RPMI7951 (cell line): ENCODE measurements around the gene KTN1. TPM values are rescaled to one million over a fixed set of nuclear protein-coding genes. Genes with fewer than 3 reads are reported as not detected.
A peak's percentile ranks its signal among the peaks of the same experiment; 100 is the strongest.

Source experiments
- DNase-seq: peaks from one replicate; pipeline ENCODE4 v3.0.0-alpha.2; 2012; ENCODE audit warnings: low read depth
- total RNA-seq: library from RNA; depleted of rRNA; stranded (reverse); fragments of >200 nt; shearing (Covaris generic); gene quantifications from 2 replicates; pipeline ENCODE4 v1.2.3, GENCODE V29; 2014

The KTN1 gene
- total RNA-seq, 1 experiment from 2014 or later = 129 TPM

DNA sequence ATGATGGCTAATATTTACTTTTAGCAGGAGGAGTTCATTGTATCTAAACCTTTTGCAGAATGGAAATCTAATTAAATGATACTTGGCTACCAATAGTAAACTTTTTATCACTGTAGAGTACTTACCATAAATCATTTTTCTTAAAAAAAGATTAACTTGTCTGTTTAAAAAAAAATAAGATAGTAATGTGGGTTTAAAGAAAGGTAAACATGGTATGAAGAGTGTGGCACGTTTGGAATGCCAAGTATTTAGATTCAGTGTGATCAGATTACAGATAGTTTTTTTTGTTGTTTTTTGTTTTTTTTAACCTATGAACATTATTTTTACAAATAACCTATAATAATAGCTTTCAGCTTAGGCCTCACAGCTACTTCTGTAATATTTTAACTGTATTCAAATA is 25.8 kb downstream of the KTN1 start:
- peak; percentile 9 for DNase-seq

DNA sequence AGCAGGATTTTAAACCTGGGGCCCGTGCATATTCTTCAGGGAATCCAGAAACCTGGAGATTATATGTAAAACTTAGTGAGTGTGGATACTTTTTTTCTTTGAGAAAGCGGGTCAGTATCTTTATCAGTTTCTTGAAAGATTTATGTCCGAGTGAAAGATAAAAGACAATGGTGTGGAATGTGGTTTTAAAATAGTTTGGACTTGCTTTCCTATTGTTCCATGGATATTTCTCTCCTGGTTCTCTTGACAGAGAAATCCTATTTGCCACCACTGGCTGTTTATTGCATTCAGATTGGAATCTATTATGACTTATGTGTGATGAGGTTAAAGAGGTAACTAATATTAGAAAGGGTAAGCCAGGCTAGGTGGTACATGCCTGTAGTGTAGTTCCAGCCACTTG is 27.4 kb downstream of the KTN1 start:
- no peak for DNase-seq

DNA sequence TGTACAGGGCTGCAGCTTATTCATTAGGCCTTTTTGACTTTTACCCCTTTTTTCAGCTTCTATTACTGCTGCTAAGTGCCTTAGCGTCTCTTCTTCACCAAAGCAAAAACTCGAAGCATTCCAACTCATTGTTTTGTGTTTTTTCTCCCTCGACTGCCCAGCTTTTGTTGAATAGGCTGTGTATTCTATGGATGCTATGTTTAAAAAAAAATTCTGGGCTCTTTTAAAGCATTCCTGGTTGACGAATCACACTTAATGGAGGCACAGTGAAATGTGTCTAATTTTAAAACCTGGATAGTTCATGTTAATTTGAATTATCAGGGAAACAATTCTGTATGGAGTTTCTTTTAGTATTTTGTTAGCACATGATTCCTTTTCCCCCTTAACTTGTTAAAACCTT is 29.7 kb downstream of the KTN1 start:
- DNase-seq = peak; percentile 47

DNA sequence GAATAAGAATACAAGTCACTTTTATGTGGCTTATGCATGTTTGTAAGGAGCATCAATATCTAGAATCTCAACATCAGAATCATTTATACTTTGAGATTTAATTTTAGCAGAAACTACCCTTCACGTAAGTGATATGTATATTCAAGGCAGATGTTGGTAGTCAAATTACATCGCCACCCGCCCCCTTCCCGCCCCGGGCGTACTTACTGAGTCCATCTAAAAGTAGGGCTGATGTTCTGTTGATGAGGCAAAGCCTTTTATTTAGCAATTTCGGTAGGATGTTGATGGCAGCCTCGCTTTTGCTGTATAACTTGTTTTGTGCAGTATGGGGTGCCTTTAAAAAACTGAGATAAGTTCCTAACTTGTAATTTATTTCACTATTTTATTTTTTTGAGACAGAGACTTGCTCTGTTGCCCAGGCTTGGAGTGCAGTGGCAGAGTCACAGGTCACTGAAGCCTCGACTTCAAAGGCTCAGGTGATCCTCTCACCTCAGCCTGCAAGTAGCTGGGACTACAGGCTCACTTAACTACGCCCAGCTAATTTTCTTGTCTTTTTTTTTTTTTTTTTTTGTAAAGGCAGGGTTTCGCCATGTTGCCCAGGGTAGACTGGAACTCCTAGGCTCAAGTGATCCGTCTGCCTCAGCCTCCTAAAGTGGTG is 30.8 kb downstream of the KTN1 start:
- no peak for DNase-seq

DNA sequence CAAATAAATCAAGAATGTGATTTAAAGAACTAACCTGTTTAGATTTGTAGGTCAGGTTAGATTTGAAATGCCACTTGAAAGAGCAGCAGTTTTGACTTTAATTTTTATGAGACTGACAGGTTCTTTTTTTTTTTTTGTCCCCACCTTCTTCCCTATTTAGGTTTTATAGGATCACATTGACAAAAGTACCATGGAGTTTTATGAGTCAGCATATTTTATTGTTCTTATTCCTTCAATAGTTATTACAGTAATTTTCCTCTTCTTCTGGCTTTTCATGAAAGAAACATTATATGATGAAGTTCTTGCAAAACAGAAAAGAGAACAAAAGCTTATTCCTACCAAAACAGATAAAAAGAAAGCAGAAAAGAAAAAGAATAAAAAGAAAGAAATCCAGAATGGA is 31.9 kb downstream of the KTN1 start:
- no peak for DNase-seq

DNA sequence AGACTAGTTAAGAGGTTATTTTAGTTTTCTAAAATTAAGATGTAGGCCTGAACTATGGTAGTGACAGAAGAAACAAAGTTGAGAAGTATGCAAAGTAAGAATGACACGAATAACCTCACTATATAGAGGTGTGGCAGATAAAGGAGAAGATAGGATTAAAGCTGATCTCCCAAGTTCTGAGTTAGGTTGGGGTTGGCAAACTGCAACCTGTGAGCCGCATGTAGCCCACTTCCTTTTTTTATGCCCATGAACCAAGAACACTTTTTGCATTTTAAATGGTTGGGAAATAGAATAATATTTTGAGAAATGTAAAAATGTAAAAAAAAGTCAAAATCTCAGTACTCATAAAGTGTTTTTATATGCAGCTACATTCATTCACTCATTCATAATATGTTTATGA is 34.3 kb downstream of the KTN1 start:
- no peak for DNase-seq

DNA sequence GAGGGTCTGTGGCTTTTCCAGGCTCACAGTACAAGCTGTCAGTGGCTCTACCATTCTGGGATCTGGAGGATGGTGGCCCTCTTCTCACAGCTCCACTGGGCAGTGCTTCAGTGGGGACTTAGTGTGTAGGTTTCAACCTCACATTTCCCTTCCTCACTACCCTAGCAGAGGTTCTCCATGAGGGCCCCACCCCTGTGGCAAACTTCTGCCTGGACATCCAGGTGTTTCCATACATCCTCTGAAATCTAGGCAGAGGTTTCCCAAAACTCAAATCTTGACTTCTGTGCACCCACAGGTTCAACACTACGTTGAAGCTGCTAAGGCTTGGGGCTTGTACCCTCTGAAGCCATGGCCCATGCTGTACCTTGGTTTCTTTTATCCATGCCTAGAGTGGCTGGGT is 40.3 kb downstream of the KTN1 start:
- no peak for DNase-seq

DNA sequence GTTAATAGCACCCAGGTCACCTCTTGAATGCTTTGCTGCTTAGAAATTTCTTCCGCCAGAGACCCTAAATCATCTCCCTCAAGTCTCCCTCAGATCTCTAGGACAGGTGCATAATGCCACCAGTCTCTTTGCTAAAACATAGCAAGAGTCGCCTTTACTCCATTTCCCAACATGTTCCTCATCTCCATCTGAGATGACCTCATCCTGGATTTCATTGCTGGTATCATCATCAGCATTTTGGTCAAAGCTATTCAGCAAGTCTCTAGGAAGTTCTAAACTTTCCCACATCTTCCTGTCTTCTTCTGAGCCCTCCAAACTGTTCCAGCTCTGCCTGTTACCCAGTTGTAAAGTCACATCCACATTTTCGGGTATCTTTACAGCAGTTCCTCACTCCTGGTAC is 41.0 kb downstream of the KTN1 start:
- no peak for DNase-seq

DNA sequence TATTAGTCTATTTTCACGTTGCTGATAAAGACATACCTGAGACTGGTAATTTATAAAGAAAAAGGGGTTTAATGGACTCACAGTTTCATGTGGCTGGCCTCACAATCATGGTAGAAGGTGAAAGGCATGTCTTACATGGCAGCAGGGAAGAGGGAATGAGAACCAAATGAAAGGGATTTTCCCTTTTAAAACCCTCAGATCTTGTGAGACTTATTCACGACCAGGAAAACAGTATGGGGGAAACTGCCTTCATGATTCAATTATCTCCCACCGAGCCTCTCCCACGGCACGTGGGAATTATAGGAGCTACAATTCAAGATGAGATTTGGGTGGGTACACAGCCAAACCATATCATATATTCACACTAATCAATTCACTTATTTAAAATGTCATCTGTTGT is 41.4 kb downstream of the KTN1 start:
- no peak for DNase-seq

DNA sequence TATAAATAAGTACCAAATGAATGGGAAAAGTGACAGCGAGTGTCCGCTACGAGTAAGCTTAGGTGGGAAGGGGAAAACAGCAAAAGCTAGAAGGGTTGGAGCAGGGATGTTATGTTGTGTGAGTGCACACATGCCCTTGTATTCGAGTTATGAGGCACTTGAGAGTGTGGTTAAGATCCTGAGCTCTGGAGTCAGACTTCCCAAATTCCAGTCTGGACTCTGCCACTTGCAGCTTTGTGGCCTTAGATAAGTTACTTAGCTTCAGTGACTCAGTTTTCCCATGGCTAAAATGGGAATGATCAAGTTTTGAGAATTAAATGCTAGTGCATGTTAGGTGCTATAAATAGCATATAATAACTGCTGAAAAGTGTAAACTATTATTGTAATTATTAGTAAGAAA is 44.9 kb downstream of the KTN1 start:
- DNase-seq = no peak

DNA sequence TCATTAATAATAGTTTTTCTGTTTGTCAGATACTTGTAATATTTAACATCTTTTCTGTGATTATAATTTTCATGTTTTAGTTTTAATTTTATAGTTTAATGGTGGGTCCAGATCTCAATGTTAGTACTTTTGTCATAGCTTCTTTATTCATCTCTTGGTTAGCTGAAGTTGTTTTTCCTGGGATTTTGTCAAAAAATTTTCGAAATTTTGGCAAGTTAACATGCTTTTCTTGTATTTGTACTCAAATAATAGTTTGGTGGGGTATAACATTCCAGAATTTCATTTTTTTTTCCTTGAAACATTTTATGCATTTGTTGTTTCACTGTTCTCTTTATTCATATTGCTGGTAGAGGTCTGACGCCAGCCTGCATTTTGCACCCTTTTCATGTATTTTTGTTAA is 45.5 kb downstream of the KTN1 start:
- no peak for DNase-seq

DNA sequence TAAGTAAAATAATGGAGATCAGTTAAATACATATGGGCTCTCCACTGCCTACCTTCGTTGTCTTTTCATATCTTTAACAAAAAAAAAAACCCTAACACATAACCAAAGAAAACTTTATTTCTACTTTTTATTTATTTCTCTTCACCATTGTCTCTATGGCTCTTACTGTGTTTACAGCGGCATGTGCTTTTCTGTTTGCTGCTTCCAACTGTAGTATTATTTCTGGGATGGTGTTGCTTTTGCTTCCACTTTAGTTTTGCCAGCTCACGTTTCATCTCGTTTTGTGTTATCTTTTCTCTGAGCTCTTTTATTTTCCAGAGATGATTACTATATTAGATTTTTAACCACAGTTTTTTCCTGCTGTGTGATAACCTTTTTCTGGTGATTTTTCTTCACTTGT is 46.1 kb downstream of the KTN1 start:
- DNase-seq = no peak

DNA sequence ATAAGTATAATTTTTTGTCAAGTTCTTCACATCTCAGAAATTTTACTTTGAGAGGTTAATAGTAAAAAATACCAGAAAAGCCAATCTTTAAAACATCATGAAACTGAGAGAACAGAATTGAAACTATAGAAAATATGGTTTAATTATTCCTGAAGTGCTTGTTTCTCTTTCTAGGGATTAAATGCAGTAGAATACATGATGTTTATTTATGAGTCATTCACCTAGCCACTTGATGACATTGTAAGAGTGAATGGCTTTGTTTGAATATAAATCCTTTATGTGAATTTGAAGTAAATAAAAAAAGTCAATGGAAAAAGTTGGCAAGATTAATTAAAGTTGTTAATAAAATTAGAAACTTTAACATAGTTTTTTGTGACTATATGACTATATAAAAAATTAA is 48.4 kb downstream of the KTN1 start:
- DNase-seq = no peak

DNA sequence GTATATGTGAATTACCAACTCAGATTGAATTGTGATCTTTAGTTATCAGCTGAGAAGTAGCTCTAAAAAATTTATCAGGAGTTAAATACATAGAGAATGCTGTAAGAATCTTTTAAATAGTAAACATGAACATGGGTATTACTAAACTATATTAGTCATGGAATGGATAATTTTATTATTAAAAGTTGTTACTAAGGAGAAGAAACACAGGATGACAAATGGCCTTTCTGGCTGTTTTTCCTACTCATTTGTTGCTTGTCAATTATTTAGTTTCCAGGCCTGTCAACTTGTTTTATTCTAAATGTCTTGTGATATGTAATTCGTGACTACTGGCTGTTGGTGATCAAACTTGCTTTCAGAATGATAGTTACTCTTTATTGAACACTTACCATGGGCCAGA is 58.7 kb downstream of the KTN1 start:
- no peak for DNase-seq

DNA sequence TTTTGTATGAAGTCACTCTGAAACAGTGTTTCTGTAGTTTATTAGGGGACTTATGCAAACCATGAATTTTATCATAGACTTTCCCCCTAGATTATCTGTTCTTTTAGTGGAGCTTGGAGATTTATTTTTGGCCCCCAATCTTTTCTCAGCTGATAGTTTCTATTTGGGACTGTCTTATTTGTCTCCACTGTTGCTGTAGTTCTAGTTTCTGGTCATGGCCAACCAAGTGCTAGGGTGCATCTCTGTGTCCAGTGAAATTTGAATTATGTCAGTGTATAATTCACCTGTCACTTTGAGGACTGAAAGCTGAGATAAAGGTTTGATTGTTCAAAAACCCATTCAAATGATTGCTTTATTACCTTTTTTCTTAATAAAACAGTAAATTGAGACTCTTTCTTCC is 61.3 kb downstream of the KTN1 start:
- no peak for DNase-seq

DNA sequence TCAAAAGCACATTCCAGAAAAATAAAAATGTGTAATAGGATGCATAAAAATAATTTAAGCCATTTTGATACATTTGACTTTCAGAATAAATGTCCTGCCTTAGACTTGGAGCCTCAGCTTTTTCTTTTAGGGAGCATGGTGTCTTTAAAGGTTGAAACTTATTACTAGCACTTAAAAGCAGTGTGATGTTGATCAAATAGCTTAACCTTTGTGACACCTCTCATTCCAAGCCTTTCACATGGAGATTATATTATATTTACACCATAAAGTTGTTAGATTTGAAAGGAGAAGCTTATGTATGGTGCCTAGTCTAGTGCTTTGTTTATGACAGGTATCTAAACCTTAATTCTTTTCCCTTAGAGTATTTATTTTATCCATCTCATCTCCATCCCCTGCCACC is 61.9 kb downstream of the KTN1 start:
- DNase-seq = no peak

DNA sequence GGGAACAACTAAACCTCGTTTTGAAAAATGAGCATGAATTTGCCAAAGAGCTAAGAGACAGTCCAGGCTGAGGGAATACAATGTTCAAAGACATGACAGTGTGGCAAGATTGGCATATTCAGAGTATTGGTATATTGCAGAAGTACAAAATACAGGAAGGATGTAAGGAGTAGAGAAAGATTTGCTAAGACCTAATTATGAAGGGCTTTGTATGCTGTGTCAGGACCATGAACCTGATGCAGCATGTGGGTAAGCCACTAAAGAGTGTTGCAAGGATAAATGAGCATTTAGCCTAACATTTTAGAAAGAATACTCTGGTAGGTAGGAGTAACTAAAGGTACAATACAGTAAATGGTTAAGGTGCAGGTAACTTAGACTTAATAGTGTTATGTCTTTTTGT is 65.1 kb downstream of the KTN1 start:
- no peak for DNase-seq

DNA sequence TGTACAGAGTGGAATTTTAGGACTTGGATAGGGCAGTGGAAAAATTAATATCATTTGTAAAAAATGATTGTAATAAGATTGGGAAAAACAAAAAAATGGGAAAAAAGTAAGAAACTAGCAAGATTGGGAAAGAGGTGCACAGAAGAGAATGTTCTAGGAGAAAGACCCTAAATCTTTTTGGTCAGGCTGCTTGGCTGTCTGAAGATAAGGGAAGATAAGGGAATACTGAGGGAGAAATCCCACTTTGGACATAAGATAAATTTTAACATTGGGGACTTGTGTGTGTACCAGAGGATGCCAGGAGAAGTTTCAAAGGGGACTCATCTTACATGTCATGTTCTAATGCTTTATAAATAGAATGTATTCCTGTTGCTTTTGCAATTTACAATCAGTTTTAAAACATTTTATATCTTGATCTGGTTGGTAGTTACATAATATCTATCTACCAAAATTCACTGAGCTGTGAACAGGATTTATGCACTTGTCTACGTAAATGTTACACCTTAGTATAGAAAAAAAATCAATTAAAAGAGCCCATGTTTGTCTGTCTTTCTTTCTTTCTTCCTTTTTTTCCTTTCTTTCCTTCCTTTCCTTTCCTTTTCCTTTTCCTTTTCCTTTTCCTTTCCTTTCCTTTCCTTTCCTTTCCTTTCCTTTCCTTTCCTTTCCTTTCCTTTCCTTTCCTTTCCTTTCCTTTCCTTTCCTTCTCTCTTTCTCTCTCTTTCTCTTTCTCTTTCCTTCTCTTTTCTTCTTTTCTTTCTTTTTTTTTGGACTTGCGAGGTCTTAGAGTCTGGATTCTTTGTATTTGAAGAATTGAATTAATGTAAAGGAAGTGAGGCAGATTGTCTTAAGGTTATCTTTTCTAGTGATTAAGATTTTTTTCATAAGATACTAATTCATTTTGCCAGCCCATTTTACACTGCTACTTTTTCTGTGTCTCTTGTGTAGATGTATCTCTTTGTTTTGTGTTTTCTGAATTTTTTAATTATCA is 66.1 kb downstream of the KTN1 start:
- DNase-seq = no peak

DNA sequence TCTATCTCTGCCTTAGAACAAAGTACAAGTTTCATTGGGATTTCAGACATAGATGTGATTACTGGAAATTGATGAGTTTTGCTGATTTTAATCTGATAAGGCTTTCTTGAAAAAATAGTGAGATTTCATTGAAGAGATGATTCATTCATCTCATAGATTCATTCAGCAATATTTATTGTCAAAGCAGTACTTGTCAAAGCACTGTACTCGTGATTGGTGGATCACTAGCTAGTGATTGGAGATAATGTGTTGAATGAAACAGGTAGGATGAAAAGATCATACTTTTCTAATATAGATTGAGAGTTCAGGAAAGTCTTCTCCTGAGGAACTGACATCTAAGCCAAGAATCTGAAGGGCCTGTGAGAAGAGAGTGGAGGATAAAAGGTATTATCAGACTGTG is 71.0 kb downstream of the KTN1 start:
- no peak for DNase-seq

DNA sequence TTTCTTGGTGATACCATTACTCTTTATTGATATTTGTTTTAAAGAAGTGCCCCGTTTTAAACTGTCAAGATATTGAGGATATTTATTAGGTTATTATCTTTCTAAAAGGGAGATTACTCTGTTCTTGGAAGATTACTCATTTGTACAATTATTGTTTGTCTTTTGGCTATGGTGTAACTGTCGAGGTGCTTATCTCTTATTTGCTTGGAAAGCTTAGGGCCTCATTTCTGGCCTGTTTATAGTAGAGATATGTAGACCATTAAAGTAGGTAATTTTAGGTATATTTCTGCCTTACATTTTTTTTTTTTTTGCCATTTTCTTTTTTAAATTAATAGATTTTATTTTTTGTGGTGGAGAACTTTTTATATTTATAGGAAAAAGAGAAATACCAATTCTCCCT is 74.2 kb downstream of the KTN1 start:
- DNase-seq = no peak

DNA sequence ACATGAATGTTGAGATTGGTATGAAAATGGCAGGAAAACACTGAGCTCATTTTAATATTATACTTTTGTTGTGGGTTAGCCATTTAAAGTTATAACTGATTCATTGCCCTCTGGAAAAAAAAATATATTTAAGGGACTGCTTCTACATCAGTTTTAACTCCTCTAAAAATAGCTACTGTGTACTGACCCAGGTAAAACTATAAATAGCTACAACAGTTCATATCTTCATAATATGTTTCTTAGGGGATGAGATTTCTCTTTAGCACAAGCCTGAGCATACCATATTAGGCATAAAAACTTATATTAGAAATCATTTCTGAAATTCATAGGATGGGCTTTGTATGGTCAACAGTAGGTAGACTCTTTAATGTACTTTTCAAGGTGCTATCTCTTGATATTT is 81.0 kb downstream of the KTN1 start:
- no peak for DNase-seq

DNA sequence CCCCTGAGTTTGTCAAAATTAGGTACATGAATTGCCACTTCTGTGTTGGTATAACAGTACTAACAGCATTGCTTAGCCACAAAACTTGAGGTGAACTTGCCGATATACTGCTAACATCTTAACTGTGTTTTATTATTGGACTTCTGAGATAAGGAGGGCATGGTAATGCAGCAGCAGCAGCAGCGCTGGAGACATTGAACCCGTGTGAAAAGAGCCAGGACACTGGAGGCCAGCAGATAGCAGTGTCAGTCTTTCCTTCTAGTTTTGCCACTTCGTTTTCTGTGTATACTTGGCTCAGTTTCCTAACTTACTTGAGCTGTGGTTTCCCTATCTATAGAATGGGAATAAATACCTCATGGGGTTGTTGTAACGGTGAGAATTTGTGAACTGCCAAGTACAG is 82.7 kb downstream of the KTN1 start:
- no peak for DNase-seq

DNA sequence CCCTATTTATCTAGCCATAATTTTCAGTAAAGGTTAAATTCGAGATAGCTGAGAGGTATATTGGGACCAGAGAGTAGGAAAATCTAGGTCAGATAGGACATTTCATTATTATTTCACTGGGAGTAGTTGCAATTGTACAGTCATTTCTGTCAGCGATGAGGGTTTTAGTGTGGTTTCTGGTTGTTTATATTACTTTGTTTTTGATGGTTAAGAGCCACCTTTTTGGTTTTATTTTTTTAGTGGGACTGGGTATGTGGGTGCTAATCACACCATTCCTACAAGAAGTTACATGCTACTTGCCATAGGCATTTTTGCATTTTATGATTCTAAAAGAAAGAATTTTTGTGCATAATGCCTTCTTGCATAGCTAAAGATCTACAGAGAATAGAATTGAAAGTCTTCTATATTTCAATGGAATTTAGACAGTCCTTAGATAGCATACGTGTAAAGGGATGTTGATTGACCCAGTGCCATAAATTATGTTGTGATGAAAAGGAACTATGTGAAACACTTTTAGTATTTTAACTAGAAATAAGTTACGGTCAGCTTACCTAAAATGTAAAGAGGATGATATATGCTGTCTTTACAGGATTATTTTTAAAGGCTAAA is 85.2 kb downstream of the KTN1 start:
- DNase-seq = no peak
